ENCODE data around the gene B2M.
"Not testable (repeated sequence)": the region's sequence is repeated elsewhere in the genome, so short reads cannot be mapped to it uniquely, and the experiment has no call there.

B2M gene

GRCh38 chr15:44700676-44701075 is 10.6 kb upstream of the B2M start:
- not testable (repeated sequence) for FAIRE-seq

DNA sequence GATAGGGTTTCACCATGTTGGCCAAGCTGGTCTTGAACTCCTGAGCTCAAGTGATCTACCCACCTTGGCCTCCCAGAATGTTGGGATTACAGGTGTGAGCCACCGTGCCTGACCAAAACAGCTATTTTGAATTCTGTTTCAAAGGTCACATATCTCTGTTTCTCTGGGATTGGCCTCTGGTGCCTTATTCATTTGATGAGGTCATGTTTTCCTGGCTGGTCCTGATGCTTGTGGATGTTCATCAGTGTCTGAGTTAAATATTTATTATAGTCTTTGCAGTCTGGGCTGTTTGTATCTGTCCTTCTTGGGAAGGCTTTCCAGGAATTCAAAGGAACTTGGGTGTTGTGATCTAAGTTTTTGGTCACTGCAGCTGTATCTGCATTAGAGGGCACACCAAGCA is 5.3 kb upstream of the B2M start:
- FAIRE-seq, result no peak

- FAIRE-seq, result no peak
Measured at GRCh38 chr15:44706401-44706800, 4.9 kb upstream of the B2M start.

DNA sequence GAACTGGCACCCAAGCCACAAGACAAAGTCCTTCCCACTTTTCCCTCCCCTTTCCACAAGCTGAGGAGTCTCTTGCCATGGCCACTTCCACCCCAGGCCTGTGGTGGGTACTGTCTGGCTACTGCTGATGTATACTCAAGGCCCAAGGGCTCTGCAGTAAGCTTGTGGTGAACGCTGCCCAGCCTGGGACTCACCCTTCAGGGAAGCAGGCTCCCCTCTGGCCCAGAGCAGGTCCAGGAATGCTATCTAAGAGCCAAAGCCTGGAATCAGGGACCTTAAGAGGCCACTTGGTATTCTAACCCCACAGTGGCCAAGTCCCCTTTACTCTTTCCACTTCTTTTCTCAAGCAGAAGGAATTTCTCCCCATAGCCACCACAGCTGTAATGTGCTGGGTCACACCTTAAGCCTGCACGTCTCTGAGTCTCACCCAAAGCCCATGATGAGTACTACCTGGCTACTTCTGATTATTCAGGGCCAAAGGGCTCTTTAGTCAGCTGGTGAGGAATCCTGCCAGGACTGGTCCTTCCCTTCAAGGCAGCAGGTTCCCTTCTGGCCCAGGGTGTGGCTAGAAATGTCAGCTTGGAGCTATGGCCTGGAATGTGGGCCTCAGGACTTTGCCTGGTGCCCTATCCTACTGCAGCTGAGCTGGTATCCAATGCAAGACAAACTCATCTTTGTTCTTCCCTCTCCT is 4.2 kb upstream of the B2M start:
- no peak for FAIRE-seq

DNA sequence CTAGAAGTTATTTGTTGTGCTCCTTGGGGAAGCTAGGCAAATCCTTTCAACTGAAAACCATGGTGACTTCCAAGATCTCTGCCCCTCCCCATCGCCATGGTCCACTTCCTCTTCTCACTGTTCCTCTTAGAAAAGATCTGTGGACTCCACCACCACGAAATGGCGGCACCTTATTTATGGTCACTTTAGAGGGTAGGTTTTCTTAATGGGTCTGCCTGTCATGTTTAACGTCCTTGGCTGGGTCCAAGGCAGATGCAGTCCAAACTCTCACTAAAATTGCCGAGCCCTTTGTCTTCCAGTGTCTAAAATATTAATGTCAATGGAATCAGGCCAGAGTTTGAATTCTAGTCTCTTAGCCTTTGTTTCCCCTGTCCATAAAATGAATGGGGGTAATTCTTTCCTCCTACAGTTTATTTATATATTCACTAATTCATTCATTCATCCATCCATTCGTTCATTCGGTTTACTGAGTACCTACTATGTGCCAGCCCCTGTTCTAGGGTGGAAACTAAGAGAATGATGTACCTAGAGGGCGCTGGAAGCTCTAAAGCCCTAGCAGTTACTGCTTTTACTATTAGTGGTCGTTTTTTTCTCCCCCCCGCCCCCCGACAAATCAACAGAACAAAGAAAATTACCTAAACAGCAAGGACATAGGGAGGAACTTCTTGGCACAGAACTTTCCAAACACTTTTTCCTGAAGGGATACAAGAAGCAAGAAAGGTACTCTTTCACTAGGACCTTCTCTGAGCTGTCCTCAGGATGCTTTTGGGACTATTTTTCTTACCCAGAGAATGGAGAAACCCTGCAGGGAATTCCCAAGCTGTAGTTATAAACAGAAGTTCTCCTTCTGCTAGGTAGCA is 851 bp upstream of the B2M start:
- FAIRE-seq, result no peak

- no peak for FAIRE-seq
Measured at GRCh38 chr15:44711743-44712345, 527 bp downstream of the B2M start.

DNA sequence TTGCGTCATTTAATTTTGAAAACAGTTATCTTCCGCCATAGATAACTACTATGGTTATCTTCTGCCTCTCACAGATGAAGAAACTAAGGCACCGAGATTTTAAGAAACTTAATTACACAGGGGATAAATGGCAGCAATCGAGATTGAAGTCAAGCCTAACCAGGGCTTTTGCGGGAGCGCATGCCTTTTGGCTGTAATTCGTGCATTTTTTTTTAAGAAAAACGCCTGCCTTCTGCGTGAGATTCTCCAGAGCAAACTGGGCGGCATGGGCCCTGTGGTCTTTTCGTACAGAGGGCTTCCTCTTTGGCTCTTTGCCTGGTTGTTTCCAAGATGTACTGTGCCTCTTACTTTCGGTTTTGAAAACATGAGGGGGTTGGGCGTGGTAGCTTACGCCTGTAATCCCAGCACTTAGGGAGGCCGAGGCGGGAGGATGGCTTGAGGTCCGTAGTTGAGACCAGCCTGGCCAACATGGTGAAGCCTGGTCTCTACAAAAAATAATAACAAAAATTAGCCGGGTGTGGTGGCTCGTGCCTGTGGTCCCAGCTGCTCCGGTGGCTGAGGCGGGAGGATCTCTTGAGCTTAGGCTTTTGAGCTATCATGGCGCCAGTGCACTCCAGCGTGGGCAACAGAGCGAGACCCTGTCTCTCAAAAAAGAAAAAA is 1.2 kb downstream of the B2M start:
- no peak for FAIRE-seq

DNA sequence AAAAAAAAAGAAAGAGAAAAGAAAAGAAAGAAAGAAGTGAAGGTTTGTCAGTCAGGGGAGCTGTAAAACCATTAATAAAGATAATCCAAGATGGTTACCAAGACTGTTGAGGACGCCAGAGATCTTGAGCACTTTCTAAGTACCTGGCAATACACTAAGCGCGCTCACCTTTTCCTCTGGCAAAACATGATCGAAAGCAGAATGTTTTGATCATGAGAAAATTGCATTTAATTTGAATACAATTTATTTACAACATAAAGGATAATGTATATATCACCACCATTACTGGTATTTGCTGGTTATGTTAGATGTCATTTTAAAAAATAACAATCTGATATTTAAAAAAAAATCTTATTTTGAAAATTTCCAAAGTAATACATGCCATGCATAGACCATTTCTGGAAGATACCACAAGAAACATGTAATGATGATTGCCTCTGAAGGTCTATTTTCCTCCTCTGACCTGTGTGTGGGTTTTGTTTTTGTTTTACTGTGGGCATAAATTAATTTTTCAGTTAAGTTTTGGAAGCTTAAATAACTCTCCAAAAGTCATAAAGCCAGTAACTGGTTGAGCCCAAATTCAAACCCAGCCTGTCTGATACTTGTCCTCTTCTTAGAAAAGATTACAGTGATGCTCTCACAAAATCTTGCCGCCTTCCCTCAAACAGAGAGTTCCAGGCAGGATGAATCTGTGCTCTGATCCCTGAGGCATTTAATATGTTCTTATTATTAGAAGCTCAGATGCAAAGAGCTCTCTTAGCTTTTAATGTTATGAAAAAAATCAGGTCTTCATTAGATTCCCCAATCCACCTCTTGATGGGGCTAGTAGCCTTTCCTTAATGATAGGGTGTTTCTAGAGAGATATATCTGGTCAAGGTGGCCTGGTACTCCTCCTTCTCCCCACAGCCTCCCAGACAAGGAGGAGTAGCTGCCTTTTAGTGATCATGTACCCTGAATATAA is 2.0 kb downstream of the B2M start:
- no peak for FAIRE-seq

GRCh38 chr15:44715142-44715796 is 4.0 kb downstream of the B2M start:
- no peak for FAIRE-seq

GRCh38 chr15:44715797-44716334 is 4.5 kb downstream of the B2M start:
- no peak for FAIRE-seq

DNA sequence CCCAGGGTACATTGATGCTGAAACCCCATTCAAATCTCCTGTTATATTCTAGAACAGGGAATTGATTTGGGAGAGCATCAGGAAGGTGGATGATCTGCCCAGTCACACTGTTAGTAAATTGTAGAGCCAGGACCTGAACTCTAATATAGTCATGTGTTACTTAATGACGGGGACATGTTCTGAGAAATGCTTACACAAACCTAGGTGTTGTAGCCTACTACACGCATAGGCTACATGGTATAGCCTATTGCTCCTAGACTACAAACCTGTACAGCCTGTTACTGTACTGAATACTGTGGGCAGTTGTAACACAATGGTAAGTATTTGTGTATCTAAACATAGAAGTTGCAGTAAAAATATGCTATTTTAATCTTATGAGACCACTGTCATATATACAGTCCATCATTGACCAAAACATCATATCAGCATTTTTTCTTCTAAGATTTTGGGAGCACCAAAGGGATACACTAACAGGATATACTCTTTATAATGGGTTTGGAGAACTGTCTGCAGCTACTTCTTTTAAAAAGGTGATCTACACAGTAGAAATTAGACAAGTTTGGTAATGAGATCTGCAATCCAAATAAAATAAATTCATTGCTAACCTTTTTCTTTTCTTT is 5.8 kb downstream of the B2M start:
- no peak for FAIRE-seq

- FAIRE-seq, result no peak
Measured at GRCh38 chr15:44718180-44718926, 7.0 kb downstream of the B2M start.

GRCh38 chr15:44718927-44719292 is 7.6 kb downstream of the B2M start:
- FAIRE-seq, result no peak

- FAIRE-seq, result no peak
Measured at GRCh38 chr15:44719293-44719999, 8.1 kb downstream of the B2M start.

DNA sequence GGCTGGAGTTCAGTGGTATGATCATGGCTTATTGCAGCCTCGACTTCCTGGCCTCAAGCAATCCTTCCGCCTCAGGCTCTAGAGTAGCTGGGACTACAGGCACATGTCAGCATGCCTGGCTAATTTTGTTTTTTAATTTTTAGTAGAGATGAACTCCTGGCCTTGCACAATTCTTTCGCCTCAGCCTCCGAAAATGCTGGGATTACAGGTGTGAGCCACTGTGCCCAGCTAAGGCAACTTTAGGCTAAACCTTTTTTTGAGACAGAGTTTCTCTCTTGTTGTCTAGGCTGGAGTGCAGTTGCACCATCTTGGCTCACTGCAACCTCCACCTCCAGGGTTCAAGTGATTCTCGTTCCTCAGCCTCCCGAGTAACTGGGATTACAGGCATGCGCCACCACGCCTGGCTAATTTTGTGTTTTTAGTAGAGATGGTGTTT is 8.7 kb downstream of the B2M start:
- FAIRE-seq, result not testable (repeated sequence)

DNA sequence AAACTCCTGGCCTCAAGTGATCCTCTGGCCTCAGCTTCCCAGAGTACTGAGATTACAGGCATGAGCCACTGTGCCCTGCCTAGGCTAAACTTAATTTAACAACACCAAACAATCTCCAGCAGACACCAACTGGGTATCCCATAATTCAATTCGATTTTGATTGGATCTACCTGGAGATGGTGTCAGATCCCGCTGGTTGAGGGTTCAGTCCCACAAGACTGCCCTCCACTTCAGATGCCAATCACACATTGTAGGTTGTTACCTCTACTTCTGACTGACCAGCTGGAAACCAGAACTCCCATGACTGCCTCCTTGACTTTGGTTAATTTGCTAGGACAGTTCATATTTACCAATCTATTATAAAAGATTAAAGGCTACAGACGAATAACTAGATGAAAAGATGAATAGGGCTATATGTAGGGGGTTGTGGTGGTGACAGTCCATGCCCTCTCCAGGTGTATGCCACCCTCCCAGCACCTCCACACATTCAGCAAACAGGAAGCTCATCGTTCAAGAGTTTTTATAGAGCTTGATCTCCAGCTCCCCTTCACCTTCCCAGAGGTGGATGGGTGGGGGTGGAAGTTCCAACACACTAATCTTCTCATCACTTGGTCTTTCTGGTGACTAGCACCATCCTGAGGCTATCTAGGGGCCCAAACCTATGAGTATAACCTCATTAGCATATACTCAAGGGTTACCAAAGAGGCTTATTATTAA is 9.3 kb downstream of the B2M start:
- no peak for FAIRE-seq

DNA sequence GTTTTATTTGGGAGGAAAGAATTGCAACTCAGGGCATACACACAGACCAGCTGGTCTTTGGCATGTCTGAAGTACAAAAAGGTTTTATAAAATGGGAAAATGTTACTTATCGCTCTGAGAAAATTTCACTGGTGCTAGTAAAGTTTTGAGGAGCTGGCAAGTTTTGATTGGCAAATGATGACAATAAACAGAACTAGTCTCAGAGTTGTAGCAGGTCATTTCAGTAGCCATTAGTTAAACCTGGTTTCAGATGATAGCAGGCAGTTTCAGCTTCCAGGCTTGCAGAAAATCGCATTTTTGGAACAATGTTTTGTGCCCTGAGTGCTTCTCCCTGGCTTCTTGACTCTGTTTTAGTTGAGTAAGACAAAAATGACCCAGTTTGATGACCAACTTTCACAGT is 10.7 kb downstream of the B2M start:
- no peak for FAIRE-seq

GRCh38 chr15:44726136-44726535 is 14.8 kb downstream of the B2M start:
- FAIRE-seq, result no peak
